SK-N-MC (cell line): ENCODE data around the gene KLK2.

ENCODE experiments used
- EZH2 ChIP-seq: fragments of 200-600 bp; sonication (generic); IDR thresholded peaks from one replicate; pipeline ENCODE4 v1.6.1; 2017; ENCODE audit warnings: antibody characterized with exemption
- POLR2AphosphoS5 ChIP-seq: IDR thresholded peaks from 2 replicates; pipeline ENCODE4 v1.6.1; 2012; ENCODE audit warnings: mild to moderate bottlenecking, low read depth, low read length, borderline replicate concordance

DNA sequence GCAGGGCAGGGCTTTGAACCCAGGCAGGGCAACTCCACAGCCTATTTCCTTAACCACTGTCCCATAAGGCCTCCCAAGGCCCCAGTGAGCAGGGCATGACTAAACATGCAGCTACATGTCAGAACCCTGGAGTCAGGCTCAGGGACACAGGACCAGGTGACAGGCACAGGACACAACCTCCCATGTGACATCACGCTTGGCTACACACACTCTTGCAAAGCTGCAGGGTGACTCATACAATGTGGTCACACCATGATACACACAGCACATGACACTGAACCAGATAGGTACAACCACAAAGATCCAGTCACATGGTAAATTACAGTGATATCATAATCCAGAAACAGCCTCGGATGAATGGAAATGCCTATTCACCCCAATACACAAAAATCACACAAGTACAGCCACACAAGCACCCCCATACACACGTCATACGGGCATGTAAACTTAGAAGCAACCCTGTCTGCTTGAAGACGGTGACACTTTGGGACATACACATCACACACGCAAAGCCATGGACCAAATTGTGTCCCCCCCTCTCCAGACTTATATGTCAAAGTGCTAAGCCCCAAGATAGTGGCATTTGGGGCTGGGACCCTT lies 23.5 kb downstream of the KLK2 start:
- TF ChIP-seq POLR2AphosphoS5 (no peak), EZH2 (no peak)
